Hepatocyte (in vitro differentiated cells): ENCODE data around the gene HOXA11. TPM values are rescaled to one million over a fixed set of nuclear protein-coding genes. Genes with fewer than 3 reads are reported as not detected.
A peak's percentile ranks its signal among the peaks of the same experiment; 100 is the strongest.

ENCODE experiments used
- DNase-seq: peaks from one replicate; pipeline ENCODE4 v3.0.0-alpha.2; 2016; ENCODE audit warnings: low spot score
- H2AFZ ChIP-seq: fragments of 200-600 bp; sonication (generic); 2 replicates; pipeline ENCODE4 v1.6.0; 2016; ENCODE audit warnings: antibody characterized with exemption, mild to moderate bottlenecking
- H3K27ac ChIP-seq: fragments of 200-600 bp; sonication (generic); 2 replicates; pipeline ENCODE4 v1.5.1; 2016; ENCODE audit warnings: mild to moderate bottlenecking
- H3K27me3 ChIP-seq: fragments of 200-600 bp; sonication (generic); 2 replicates; pipeline ENCODE4 v1.6.1; 2016
- H3K36me3 ChIP-seq: fragments of 200-600 bp; sonication (generic); replicated peaks from 2 replicates; pipeline ENCODE4 v1.5.1; 2016; ENCODE audit warnings: low read depth; ENCODE audit not compliant: insufficient read depth
- H3K4me1 ChIP-seq: fragments of 200-600 bp; sonication (generic); 2 replicates; pipeline ENCODE4 v1.5.1; 2016; ENCODE audit warnings: mild to moderate bottlenecking, moderate library complexity; ENCODE audit not compliant: insufficient read depth
- H3K4me2 ChIP-seq: fragments of 200-600 bp; sonication (generic); 2 replicates; pipeline ENCODE4 v1.6.0; 2016
- H3K4me3 ChIP-seq: fragments of 200-600 bp; sonication (generic); 2 replicates; pipeline ENCODE4 v1.5.1; 2016; ENCODE audit warnings: mild to moderate bottlenecking
- H3K79me2 ChIP-seq: fragments of 200-600 bp; sonication (generic); 2 replicates; pipeline ENCODE4 v1.6.0; 2017; ENCODE audit warnings: mild to moderate bottlenecking
- H3K9me2 ChIP-seq: fragments of 200-600 bp; sonication (generic); replicated peaks from 2 replicates; pipeline ENCODE4 v1.6.0; 2017; ENCODE audit warnings: mild to moderate bottlenecking; ENCODE audit not compliant: insufficient read depth
- H3K9me3 ChIP-seq: fragments of 200-600 bp; sonication (generic); 2 replicates; pipeline ENCODE4 v1.5.1; 2016; ENCODE audit warnings: low read depth, mild to moderate bottlenecking
- H4K20me1 ChIP-seq: fragments of 200-600 bp; sonication (generic); 2 replicates; pipeline ENCODE4 v1.6.0; 2016; ENCODE audit warnings: mild to moderate bottlenecking; ENCODE audit not compliant: insufficient read depth, poor library complexity, severe bottlenecking
- EZH2 ChIP-seq: fragments of 200-600 bp; sonication (generic); IDR thresholded peaks from 2 replicates; pipeline ENCODE4 v1.6.1; 2016; ENCODE audit warnings: antibody characterized with exemption, mild to moderate bottlenecking, borderline replicate concordance
- EZH2phosphoT487 ChIP-seq: fragments of 200-600 bp; sonication (generic); IDR thresholded peaks from one replicate; pipeline ENCODE4 v1.6.1; 2018; ENCODE audit warnings: antibody characterized with exemption, mild to moderate bottlenecking, low read depth, moderate library complexity; ENCODE audit not compliant: unreplicated experiment, severe bottlenecking
- WGBS: methylation state at CpG from one replicate; pipeline ENCODE4 v1.1.6; 2016; ENCODE audit warnings: low lambda C conversion rate; ENCODE audit errors: missing lambda C conversion rate; 5-methylcytosine and 5-hydroxymethylcytosine counted together
- polyA plus RNA-seq: library from polyadenylated mRNA; unstranded; fragments of >200 nt; fragmentation: Nextera tagmentation; extraction: Ambion mirVana; gene quantifications from 2 replicates; pipeline ENCODE4 v1.2.1, GENCODE V29; 2016
- total RNA-seq: library from RNA; depleted of rRNA; stranded (reverse); fragments of >200 nt; gene quantifications from 2 replicates; pipeline ENCODE4 v1.2.3, GENCODE V29; 2014
- TF ChIP-seq, protein P1 (sequence below): fragments of 200-600 bp; sonication (generic); IDR thresholded peaks from 2 replicates; pipeline ENCODE4 v1.5.1; 2016; ENCODE audit warnings: antibody characterized with exemption, mild to moderate bottlenecking; ENCODE audit not compliant: poor library complexity

Gene HOXA11
- total and polyA plus RNA-seq, 2 experiments from 2014 or later, result 6.4 to 7.6 TPM

DNA sequence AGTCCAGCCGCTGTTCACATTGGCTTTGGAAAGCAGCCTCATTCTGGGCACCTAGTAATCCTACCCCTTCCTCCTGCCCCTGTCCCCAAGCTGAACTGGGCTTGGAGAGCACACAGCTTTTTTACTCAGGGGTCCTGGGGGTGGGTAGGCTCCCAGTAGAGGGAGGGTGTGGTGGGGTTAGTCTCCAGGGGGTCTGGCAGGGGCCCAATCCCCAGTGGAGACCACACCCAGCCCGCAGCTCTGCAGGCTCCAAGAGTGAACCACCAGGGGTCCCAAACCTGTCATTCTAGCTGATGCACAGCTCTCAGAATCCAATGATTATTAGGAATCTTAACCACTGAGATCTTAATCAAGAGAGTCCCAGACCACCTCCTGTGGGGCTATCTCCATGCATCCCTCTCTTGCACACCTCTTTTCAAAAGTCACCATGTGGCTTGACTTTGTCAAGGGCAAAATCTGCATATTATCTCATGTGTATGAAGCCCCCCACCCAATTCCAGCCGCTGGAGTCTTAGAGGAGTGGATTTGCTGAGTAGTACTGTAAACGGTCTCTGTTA is 2.7 kb downstream of the HOXA11 start:
- Histone ChIP-seq H3K4me2 (peak overlapping the region; percentile 96), H3K9me3 (no peaks in the 10 kb centered on the region), H2AFZ (no peak overlapping the region), H3K4me1 (peaks cover 25% of the 10 kb centered on the region), H3K4me3 (no peak overlapping the region), H3K36me3 (no peaks in the 10 kb centered on the region), H3K79me2 (peaks cover 84% of the 10 kb centered on the region), H3K9me2 (no peaks in the 10 kb centered on the region), H4K20me1 (no peaks in the 10 kb centered on the region), H3K27me3 (peaks cover 89% of the 10 kb centered on the region), H3K27ac (no peak overlapping the region)
- TF ChIP-seq EZH2phosphoT487 (peak; percentile 22), EZH2 (no peak)
- no peak for DNase-seq
- WGBS, result 41% methylated on average over 3 of the region's 4 CpGs

DNA sequence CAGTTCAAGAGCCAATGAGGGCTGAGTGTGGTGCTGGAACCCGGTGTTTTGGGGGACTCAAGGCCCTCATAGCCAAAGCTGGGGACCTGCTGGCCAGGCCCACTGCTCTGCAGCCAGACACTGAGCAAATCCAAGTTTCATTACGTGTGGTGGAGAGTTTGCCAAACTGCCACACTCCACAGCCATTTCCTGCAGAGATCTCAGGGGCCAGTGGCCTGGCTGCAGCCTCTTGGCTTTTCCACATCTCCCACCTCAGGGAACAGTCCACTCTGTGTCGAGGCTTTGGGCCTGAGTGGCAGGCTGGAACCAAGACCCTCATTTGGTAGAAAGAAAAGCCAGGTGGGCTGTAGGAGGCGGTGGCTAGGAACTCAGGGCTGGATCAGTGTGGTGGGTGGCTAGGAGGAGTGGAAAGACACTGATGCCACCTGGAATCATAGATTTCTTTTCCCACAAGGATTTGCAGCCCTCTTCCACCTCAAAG is 3.2 kb downstream of the HOXA11 start:
- Histone ChIP-seq H3K9me3 (no peaks in the 10 kb centered on the region), H3K79me2 (peaks cover 84% of the 10 kb centered on the region), H4K20me1 (no peaks in the 10 kb centered on the region), H3K27me3 (peaks cover 89% of the 10 kb centered on the region), H3K4me2 (peak overlapping the region; percentile 96), H3K4me1 (peaks cover 28% of the 10 kb centered on the region), H3K9me2 (no peaks in the 10 kb centered on the region), H2AFZ (no peak overlapping the region), H3K27ac (no peak overlapping the region), H3K4me3 (no peak overlapping the region), H3K36me3 (no peaks in the 10 kb centered on the region)
- WGBS, result 56% methylated on average over 4 of the region's 4 CpGs
- DNase-seq, result no peak
- TF ChIP-seq EZH2phosphoT487 (no peak), EZH2 (no peak)
- TF ChIP-seq, protein P1, sequence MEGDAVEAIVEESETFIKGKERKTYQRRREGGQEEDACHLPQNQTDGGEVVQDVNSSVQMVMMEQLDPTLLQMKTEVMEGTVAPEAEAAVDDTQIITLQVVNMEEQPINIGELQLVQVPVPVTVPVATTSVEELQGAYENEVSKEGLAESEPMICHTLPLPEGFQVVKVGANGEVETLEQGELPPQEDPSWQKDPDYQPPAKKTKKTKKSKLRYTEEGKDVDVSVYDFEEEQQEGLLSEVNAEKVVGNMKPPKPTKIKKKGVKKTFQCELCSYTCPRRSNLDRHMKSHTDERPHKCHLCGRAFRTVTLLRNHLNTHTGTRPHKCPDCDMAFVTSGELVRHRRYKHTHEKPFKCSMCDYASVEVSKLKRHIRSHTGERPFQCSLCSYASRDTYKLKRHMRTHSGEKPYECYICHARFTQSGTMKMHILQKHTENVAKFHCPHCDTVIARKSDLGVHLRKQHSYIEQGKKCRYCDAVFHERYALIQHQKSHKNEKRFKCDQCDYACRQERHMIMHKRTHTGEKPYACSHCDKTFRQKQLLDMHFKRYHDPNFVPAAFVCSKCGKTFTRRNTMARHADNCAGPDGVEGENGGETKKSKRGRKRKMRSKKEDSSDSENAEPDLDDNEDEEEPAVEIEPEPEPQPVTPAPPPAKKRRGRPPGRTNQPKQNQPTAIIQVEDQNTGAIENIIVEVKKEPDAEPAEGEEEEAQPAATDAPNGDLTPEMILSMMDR, result no peak

DNA sequence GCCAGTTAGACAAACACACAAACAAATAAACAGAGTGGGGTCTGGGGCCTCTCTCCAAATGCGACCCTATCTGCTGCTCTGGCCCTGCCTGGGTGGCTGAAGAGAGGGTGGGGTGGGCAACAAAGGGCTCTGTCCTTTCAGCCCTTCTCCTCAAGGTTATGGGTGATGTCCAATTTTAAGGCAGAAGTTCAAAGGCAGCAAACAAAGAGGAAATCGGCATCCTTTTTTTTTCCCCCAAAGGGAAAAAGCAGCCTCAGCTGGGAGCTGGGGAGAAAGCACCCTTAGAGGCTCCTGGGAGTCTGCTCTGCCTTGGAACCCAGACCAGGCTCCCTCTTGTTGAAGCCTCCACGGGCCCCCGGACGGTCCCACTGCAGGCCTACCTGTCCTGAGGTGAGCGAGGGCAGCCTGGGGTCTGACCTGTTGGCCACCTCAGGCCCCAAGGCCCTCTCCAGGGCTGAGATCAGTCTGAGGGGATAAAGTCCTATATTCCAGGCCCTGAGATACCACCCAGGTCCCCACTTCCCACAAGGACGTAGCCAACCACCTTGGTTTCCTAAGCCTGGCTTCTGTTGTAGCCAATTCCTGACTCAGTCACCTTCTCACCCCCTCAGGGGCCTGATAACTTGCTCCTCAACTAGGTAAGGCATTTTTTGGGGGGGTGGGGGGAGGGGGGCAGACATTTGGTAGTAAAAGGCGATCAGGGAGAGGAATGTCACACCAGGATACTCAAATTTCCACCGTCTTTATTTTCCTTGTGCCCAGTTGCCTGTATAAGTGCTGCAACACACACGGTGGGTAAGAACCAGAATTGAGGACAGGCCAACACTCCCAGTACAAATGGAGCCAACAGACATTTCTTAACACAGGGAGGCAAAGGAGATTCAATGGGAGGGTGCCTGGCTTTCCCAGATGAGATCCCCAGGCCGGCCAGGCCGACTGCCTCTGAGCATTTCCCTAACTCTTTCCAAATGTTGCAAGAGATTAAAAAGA is 4.3 kb downstream of the HOXA11 start:
- DNase-seq, result no peak
- 44% methylated on average over 12 of the region's 12 CpGs for WGBS
- H4K20me1 ChIP-seq, result no peaks in the 10 kb centered on the region
- peak overlapping the region; percentile 96 for H3K27ac ChIP-seq
- H3K9me2 ChIP-seq, result no peaks in the 10 kb centered on the region
- no peak overlapping the region for H3K4me3 ChIP-seq
- H3K79me2 ChIP-seq, result peaks cover 86% of the 10 kb centered on the region
- TF ChIP-seq EZH2, result no peak
- TF ChIP-seq, protein P1, result no peak
- TF ChIP-seq EZH2phosphoT487, result no peak
- peaks cover 31% of the 10 kb centered on the region for H3K4me1 ChIP-seq
- H3K4me2 ChIP-seq, result peak overlapping the region; percentile 96
- H2AFZ ChIP-seq, result no peak overlapping the region
- no peaks in the 10 kb centered on the region for H3K36me3 ChIP-seq
- H3K27me3 ChIP-seq, result peaks cover 89% of the 10 kb centered on the region
- H3K9me3 ChIP-seq, result no peaks in the 10 kb centered on the region
